Neural crest cell (in vitro differentiated cells): ENCODE measurements around the gene CCR9. TPM values are rescaled to one million over a fixed set of nuclear protein-coding genes. Genes with fewer than 3 reads are reported as not detected.

ENCODE experiments used
- DNase-seq: peaks from one replicate; pipeline ENCODE4 v3.0.0; 2021; ENCODE audit warnings: low read depth, mixed read lengths, low spot score
- H3K27ac Mint-ChIP-seq: one replicate; pipeline ENCODE4 v1.8.0; 2021; ENCODE audit warnings: mild to moderate bottlenecking, mixed read lengths; ENCODE audit not compliant: unreplicated experiment
- H3K27me3 Mint-ChIP-seq: 2 replicates; pipeline ENCODE4 v1.8.0; 2021; ENCODE audit warnings: low read depth, mild to moderate bottlenecking, mixed read lengths
- H3K36me3 Mint-ChIP-seq: 2 replicates; pipeline ENCODE4 v1.8.0; 2021; ENCODE audit warnings: low read depth, mild to moderate bottlenecking, mixed read lengths
- H3K4me1 Mint-ChIP-seq: 2 replicates; pipeline ENCODE4 v1.8.0; 2021; ENCODE audit warnings: mixed read lengths
- H3K4me3 Mint-ChIP-seq: one replicate; pipeline ENCODE4 v1.8.0; 2021; ENCODE audit warnings: mild to moderate bottlenecking, mixed read lengths
- H3K9me3 Mint-ChIP-seq: 2 replicates; pipeline ENCODE4 v1.8.0; 2021; ENCODE audit warnings: mixed read lengths
- total RNA-seq: library from RNA; stranded (reverse); gene quantifications from 2 replicates; pipeline ENCODE4 v1.2.1, GENCODE V29; 2021
- TF ChIP-seq, protein P1 (sequence below): fragments of 200-600 bp; sonication (generic); conservative IDR thresholded peaks from 2 replicates; pipeline ENCODE4 v1.5.0; 2021; ENCODE audit warnings: antibody characterized with exemption, mild to moderate bottlenecking

The CCR9 gene
- total RNA-seq, 1 donor from 2014 or later: not detected

- no peaks in the 10 kb centered on the region for H3K27me3 Mint-ChIP-seq
- H3K4me3 Mint-ChIP-seq: no peak overlapping the region
- H3K36me3 Mint-ChIP-seq: peaks cover 10% of the 10 kb centered on the region
- no peak for DNase-seq
- TF ChIP-seq, protein P1, sequence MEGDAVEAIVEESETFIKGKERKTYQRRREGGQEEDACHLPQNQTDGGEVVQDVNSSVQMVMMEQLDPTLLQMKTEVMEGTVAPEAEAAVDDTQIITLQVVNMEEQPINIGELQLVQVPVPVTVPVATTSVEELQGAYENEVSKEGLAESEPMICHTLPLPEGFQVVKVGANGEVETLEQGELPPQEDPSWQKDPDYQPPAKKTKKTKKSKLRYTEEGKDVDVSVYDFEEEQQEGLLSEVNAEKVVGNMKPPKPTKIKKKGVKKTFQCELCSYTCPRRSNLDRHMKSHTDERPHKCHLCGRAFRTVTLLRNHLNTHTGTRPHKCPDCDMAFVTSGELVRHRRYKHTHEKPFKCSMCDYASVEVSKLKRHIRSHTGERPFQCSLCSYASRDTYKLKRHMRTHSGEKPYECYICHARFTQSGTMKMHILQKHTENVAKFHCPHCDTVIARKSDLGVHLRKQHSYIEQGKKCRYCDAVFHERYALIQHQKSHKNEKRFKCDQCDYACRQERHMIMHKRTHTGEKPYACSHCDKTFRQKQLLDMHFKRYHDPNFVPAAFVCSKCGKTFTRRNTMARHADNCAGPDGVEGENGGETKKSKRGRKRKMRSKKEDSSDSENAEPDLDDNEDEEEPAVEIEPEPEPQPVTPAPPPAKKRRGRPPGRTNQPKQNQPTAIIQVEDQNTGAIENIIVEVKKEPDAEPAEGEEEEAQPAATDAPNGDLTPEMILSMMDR: no peak
- no peaks in the 10 kb centered on the region for H3K4me1 Mint-ChIP-seq
- peaks cover 2% of the 10 kb centered on the region for H3K9me3 Mint-ChIP-seq
- no peak overlapping the region for H3K27ac Mint-ChIP-seq
These were observed 19.4 kb downstream of the CCR9 start for GRCh38 chr3:45905755-45906154.

- H3K9me3 Mint-ChIP-seq: peaks cover 2% of the 10 kb centered on the region
- TF ChIP-seq, protein P1: no peak
- H3K36me3 Mint-ChIP-seq: peaks cover 10% of the 10 kb centered on the region
- H3K4me3 Mint-ChIP-seq: no peak overlapping the region
- no peak overlapping the region for H3K27ac Mint-ChIP-seq
- no peak for DNase-seq
- H3K27me3 Mint-ChIP-seq: no peaks in the 10 kb centered on the region
- H3K4me1 Mint-ChIP-seq: no peaks in the 10 kb centered on the region
These were observed 20.5 kb downstream of the CCR9 start for GRCh38 chr3:45906681-45907407.

DNA sequence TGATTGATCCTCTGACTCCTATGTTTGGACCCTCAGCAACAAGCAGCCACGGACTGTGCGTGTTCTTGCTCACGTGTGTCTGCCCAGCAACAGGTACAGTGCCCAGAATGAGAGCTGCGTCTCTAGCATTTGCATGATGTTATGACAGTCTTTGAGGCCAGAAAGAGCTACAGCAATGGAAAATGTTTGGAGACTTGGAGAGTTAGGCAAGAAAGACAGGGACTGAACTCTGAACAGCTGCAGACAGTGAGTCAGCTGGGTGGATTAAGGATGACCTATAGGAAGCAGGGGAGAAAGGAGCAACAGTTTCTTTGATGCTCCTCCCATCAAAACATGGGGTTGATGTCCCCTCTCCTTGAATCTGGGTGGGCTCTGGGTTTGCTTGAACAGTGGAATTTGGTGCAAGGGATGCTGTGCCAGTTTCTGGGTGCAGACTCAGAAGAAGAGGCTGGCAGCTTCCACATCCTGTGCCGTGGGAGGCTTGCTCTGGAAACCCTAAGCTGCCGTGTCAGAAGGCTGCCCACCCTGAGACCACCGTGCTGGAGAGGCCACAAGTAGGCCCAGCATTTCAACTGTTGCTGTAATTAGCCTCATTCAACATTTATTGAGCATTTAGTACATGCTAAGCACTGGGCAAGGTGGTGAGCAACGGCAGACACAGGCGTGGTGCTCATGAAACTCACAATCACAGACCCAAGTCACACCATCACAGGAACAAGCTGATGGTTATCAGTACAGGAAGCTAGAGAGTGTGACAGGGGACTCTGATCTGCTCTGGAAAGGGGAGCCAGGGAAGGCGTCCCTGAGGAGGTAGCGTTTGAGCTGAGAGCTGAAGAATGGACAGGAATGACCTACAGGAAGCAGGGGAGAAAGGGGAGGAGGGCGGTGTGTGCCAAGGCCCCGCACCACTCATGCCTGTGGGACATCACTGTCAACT lies 21.7 kb downstream of the CCR9 start:
- Mint-ChIP-seq H3K27ac (no peak overlapping the region), H3K27me3 (no peaks in the 10 kb centered on the region), H3K36me3 (peaks cover 12% of the 10 kb centered on the region), H3K4me1 (no peaks in the 10 kb centered on the region), H3K9me3 (peaks cover 2% of the 10 kb centered on the region), H3K4me3 (no peak overlapping the region)
- TF ChIP-seq, protein P1: no peak
- no peak for DNase-seq

DNA sequence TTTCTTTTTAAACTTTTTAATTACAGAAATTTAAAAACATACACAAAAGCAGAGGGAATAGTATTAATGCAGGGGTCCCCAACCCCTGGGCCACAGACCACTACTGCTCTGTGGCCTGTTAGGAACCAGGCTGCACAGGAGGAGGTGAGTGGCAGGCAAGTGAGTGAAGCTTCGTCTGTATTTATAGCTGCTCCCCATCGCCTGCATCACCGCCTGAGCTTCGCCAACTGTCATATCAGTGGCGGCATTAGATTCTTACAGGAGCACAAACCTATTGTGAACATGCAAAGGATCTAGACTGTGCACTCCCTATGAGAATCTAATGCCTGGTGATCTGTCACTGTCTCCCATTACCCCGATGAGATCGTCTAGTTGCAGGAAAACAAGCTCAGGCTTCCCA lies 22.4 kb downstream of the CCR9 start:
- H3K4me3 Mint-ChIP-seq: no peak overlapping the region
- TF ChIP-seq, protein P1: no peak
- no peak overlapping the region for H3K27ac Mint-ChIP-seq
- DNase-seq: no peak
- H3K9me3 Mint-ChIP-seq: peaks cover 2% of the 10 kb centered on the region
- peaks cover 12% of the 10 kb centered on the region for H3K36me3 Mint-ChIP-seq
- H3K27me3 Mint-ChIP-seq: no peaks in the 10 kb centered on the region
- no peaks in the 10 kb centered on the region for H3K4me1 Mint-ChIP-seq

- Mint-ChIP-seq H3K9me3 (peaks cover 2% of the 10 kb centered on the region), H3K36me3 (peaks cover 12% of the 10 kb centered on the region), H3K4me1 (no peaks in the 10 kb centered on the region), H3K27ac (no peak overlapping the region), H3K4me3 (no peak overlapping the region), H3K27me3 (no peaks in the 10 kb centered on the region)
- DNase-seq: no peak
- TF ChIP-seq, protein P1: no peak
These were observed 23.2 kb downstream of the CCR9 start for GRCh38 chr3:45909542-45909941.
